ENCODE data around the gene CYP2U1. TPM values are rescaled to one million over a fixed set of nuclear protein-coding genes. Genes with fewer than 3 reads are reported as not detected.
"Not testable (repeated sequence)": the region's sequence is repeated elsewhere in the genome, so short reads cannot be mapped to it uniquely, and the experiment has no call there.

CYP2U1 gene
- total and polyA plus RNA-seq, 2 of the 8 experiments (the other 6 are each of a cell fraction or from before 2014, with no cell fraction given), result 3.1 to 5.0 TPM

DNA sequence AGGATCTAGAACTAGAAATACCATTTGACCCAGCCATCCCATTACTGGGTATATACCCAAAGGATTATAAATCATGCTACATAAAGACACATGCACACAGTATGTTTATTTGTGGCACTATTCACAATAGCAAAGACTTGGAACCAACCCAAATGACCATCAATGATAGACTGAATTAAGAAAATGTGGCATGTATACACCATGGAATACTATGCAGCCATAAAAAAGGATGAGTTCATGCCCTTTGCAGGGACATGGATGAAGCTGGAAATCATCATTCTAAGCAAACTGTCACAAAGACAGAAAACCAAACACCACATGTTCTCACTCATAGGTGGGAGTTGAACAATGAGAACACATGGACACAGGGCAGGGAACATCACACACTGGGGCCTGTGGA, 5.6 kb upstream of the CYP2U1 start:
- FAIRE-seq, result not testable (repeated sequence)

DNA sequence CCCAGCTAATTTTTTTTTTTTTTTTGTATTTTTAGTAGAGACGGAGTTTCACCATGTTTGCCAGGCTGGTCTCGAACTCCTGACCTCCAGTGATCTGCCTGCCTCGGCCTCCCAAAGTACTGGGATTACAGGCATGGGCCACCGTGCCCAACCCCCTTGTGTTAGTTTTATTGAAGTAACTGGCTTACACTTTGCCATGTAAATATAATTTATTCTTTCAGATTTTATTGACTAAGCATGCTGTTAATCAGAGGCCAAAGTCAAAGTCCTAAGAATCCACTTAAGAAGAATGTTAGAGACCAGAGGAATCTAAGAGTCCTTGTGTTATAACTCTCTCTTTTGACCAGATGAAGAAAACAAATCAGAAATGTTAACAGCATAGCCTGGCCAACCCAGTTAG, 4.5 kb upstream of the CYP2U1 start:
- DNase-seq (ENCODE audit: low read depth in 1 of 2, low spot score in 2 of 2); H4K91ac ChIP-seq (replicated peaks; ENCODE audit: insufficient read length, low read length); H3K27ac ChIP-seq (ENCODE audit: low read depth, low read length); H3K4me3 ChIP-seq (ENCODE audit: extremely low read depth in 1 of 4, insufficient read depth in 2 of 4, low read depth in 3 of 4, low read length in 4 of 4); CTCF ChIA-PET (ENCODE audit: partially characterized antibody); H3K36me3 ChIP-seq (ENCODE audit: control insufficient read depth in 2 of 4, insufficient read depth in 4 of 4, low read length in 3 of 4); H2BK20ac ChIP-seq (ENCODE audit: low read length); H2BK5ac ChIP-seq (ENCODE audit: low read depth, low read length); H2AK5ac ChIP-seq (ENCODE audit: low read depth, low read length); H3K23ac ChIP-seq (ENCODE audit: insufficient read length); H2BK15ac ChIP-seq (ENCODE audit: low read length); H4K5ac ChIP-seq (ENCODE audit: insufficient read length, low read depth, low read length); H3K79me1 ChIP-seq (ENCODE audit: low read depth, low read length); H2AFZ ChIP-seq (ENCODE audit: low read length); H3K56ac ChIP-seq (replicated peaks; ENCODE audit: insufficient read length, low read depth, low read length); H3K79me2 ChIP-seq (ENCODE audit: control insufficient read depth in 1 of 2, insufficient read depth in 2 of 2, low read length in 2 of 2); POLR2A ChIA-PET (ENCODE audit: partially characterized antibody); H2BK120ac ChIP-seq (replicated peaks; ENCODE audit: low read depth, low read length); H3K23me2 ChIP-seq (ENCODE audit: low read depth, low read length); H3K4ac ChIP-seq (replicated peaks; ENCODE audit: insufficient read length, low read depth, low read length); H4K8ac ChIP-seq (ENCODE audit: extremely low read depth, insufficient read depth, low read length); H3K9ac ChIP-seq (replicated peaks in 1 of 4; ENCODE audit: extremely low read depth in 1 of 4, low read depth in 3 of 4, low read length in 3 of 4); H3K9me3 ChIP-seq (ENCODE audit: insufficient read depth in 2 of 2, low read depth in 1 of 2, low read length in 1 of 2); FAIRE-seq; H4K20me1 ChIP-seq (replicated peaks in 1 of 2; ENCODE audit: control insufficient read depth in 1 of 2, insufficient read depth in 2 of 2, low read length in 2 of 2); H3K18ac ChIP-seq (ENCODE audit: extremely low read depth, low read length); H2BK12ac ChIP-seq (ENCODE audit: low read depth, low read length); H3K4me2 ChIP-seq (ENCODE audit: insufficient read depth in 1 of 2, low read depth in 2 of 2, low read length in 2 of 2); H3K14ac ChIP-seq (ENCODE audit: insufficient read length); H3K4me1 ChIP-seq (replicated peaks in 1 of 4; ENCODE audit: control insufficient read depth in 3 of 4, insufficient read depth in 4 of 4, low read length in 3 of 4): not testable (repeated sequence)
- 92% methylated on average over 3 of the region's 4 CpGs; no CpG with 5 or more reads in 1 of the 2 experiments for WGBS, 2 experiments (ENCODE audit: extremely low coverage in 1 of 2, insufficient coverage in 1 of 2, insufficient read length in 1 of 2, insufficient replicate concordance in 2 of 2, low coverage in 1 of 2, low lambda C conversion rate in 2 of 2, missing lambda C conversion rate in 1 of 2)
- peaks cover 0 to 11% (median 8%) of the 10 kb centered on the region in 4 experiments; a peak in 5 of 7 replicates for H3K27me3 ChIP-seq (replicated peaks in 1 of 4; ENCODE audit: control insufficient read depth in 3 of 4, extremely low read depth in 1 of 4, insufficient read depth in 3 of 4, low read length in 3 of 4)

More for the DNA sequence above, 5.6 kb upstream of the CYP2U1 start:
- H3K4me3 ChIP-seq (ENCODE audit: extremely low read depth in 1 of 4, insufficient read depth in 2 of 4, low read depth in 3 of 4, low read length in 4 of 4); H2AK5ac ChIP-seq (ENCODE audit: low read depth, low read length); H2AFZ ChIP-seq (ENCODE audit: low read length); H3K56ac ChIP-seq (replicated peaks; ENCODE audit: insufficient read length, low read depth, low read length); H3K23me2 ChIP-seq (ENCODE audit: low read depth, low read length); H3K9me3 ChIP-seq (ENCODE audit: insufficient read depth in 2 of 2, low read depth in 1 of 2, low read length in 1 of 2); CTCF ChIA-PET (ENCODE audit: partially characterized antibody); H2BK120ac ChIP-seq (replicated peaks; ENCODE audit: low read depth, low read length); H2BK20ac ChIP-seq (ENCODE audit: low read length); H2BK12ac ChIP-seq (ENCODE audit: low read depth, low read length); H3K4ac ChIP-seq (replicated peaks; ENCODE audit: insufficient read length, low read depth, low read length); H3K23ac ChIP-seq (ENCODE audit: insufficient read length); H3K27me3 ChIP-seq (replicated peaks in 1 of 4; ENCODE audit: control insufficient read depth in 3 of 4, extremely low read depth in 1 of 4, insufficient read depth in 3 of 4, low read length in 3 of 4); H4K8ac ChIP-seq (ENCODE audit: extremely low read depth, insufficient read depth, low read length); H4K20me1 ChIP-seq (replicated peaks in 1 of 2; ENCODE audit: control insufficient read depth in 1 of 2, insufficient read depth in 2 of 2, low read length in 2 of 2); H2BK5ac ChIP-seq (ENCODE audit: low read depth, low read length); H3K79me1 ChIP-seq (ENCODE audit: low read depth, low read length); H4K91ac ChIP-seq (replicated peaks; ENCODE audit: insufficient read length, low read length); H3K14ac ChIP-seq (ENCODE audit: insufficient read length); H2BK15ac ChIP-seq (ENCODE audit: low read length); H3K4me1 ChIP-seq (replicated peaks in 1 of 4; ENCODE audit: control insufficient read depth in 3 of 4, insufficient read depth in 4 of 4, low read length in 3 of 4); H3K18ac ChIP-seq (ENCODE audit: extremely low read depth, low read length); POLR2A ChIA-PET (ENCODE audit: partially characterized antibody); H3K36me3 ChIP-seq (ENCODE audit: control insufficient read depth in 2 of 4, insufficient read depth in 4 of 4, low read length in 3 of 4); H3K27ac ChIP-seq (ENCODE audit: low read depth, low read length); H3K79me2 ChIP-seq (ENCODE audit: control insufficient read depth in 1 of 2, insufficient read depth in 2 of 2, low read length in 2 of 2); H4K5ac ChIP-seq (ENCODE audit: insufficient read length, low read depth, low read length); H3K4me2 ChIP-seq (ENCODE audit: insufficient read depth in 1 of 2, low read depth in 2 of 2, low read length in 2 of 2); H3K9ac ChIP-seq (replicated peaks in 1 of 4; ENCODE audit: extremely low read depth in 1 of 4, low read depth in 3 of 4, low read length in 3 of 4); DNase-seq (ENCODE audit: low read depth in 1 of 2, low spot score in 2 of 2): not testable (repeated sequence)

Data from H1 (cell line).